ENCODE results near the gene DNPEP.
A peak's percentile ranks its signal among the peaks of the same experiment; 100 is the strongest.
"Not testable (repeated sequence)": the region's sequence is repeated elsewhere in the genome, so short reads cannot be mapped to it uniquely, and the experiment has no call there.

DNPEP gene

DNA sequence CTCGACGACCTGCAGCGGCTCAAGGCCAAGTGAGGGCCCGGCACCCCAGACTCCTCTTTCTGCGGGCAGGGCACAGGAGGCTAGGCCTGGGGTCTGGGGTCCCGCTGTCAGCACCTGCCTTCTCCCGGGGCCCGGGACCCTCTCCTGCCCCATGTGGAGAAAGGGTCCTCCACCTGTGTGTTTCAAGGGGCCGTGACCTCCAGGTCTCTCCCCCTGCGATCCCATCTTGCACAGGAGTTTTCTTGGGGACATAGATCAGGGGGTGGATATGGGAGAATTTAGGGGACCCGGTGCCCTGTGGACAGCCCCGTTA is 31.3 kb upstream of the DNPEP start:
- DNase-seq = no peak

DNA sequence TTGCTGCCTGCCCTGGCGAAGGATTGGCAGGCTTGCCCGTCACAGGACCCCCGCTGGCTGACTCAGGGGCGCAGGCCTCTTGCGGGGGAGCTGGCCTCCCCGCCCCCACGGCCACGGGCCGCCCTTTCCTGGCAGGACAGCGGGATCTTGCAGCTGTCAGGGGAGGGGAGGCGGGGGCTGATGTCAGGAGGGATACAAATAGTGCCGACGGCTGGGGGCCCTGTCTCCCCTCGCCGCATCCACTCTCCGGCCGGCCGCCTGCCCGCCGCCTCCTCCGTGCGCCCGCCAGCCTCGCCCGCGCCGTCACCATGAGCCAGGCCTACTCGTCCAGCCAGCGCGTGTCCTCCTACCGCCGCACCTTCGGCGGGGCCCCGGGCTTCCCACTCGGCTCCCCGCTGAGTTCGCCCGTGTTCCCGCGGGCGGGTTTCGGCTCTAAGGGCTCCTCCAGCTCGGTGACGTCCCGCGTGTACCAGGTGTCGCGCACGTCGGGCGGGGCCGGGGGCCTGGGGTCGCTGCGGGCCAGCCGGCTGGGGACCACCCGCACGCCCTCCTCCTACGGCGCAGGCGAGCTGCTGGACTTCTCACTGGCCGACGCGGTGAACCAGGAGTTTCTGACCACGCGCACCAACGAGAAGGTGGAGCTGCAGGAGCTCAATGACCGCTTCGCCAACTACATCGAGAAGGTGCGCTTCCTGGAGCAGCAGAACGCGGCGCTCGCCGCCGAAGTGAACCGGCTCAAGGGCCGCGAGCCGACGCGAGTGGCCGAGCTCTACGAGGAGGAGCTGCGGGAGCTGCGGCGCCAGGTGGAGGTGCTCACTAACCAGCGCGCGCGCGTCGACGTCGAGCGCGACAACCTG is 30.7 kb upstream of the DNPEP start, which contains the start of gene DES:
DES (plus strand) TSS at position 223 of the 857 bp plus-strand sequence; CDS start at position 309, 86 bp downstream.
- no peak for DNase-seq

DNA sequence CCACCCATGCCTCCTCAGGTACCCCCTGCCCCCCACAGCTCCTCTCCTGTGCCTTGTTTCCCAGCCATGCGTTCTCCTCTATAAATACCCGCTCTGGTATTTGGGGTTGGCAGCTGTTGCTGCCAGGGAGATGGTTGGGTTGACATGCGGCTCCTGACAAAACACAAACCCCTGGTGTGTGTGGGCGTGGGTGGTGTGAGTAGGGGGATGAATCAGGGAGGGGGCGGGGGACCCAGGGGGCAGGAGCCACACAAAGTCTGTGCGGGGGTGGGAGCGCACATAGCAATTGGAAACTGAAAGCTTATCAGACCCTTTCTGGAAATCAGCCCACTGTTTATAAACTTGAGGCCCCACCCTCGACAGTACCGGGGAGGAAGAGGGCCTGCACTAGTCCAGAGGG is 29.7 kb upstream of the DNPEP start:
- no peak for DNase-seq

DNA sequence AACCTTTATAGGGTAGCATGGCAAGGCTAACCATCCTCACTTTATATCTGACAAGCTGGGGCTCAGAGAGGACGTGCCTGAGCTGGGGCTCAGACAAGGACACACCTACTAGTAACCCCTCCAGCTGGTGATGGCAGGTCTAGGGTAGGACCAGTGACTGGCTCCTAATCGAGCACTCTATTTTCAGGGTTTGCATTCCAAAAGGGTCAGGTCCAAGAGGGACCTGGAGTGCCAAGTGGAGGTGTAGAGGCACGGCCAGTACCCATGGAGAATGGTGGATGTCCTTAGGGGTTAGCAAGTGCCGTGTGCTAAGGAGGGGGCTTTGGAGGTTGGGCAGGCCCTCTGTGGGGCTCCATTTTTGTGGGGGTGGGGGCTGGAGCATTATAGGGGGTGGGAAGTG is 29.2 kb upstream of the DNPEP start:
- DNase-seq = no peak

DNA sequence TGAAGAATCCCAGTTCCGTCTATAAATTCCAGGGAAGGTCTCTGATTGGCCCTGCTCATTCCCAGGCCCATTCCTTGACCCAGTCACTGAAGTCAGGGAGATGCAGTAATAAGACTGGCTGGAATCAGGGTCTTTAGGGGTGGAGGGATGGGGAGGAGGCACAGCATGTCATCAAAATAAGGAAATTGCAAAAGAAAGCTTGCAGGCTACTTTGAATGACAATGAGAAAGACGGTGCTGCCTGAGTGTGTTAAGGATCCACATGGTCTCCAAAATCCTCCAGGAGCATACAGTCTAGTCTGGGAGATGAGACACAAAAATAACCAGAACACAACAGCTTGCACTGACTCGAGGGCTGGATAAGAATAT is 28.5 kb upstream of the DNPEP start:
- DNase-seq = no peak

DNA sequence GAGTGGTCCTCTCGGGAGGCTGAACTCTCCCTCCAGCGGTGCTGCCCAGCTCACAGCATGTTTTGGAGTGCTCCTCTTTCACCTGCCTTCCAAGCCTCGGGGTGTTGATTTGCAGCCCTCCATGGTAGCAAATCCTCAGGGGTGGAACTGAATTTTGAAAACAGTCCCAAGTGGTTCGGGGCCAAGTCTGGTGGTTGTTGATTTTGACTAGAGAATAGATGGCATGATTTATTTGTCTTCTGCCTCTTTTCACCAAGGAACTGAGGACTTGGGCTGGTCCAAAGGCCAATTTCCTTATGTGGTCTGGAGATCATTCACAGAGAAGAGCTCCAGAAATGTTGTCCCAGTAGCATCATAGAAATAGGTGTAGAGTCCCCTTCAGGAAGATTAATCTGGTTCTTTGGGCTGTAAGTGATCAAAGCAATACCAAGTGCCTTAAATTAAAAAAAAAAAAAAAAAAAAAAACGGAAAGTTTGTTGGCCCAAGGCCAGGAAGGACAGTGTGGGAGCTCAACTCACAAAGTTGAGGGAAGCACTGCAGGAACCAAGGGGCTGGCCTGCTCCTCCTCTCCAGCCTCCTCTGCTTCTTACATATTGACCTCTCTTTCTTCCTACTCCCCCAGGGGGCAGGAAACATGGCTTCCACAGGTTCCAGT is 28.0 kb upstream of the DNPEP start:
- no peak for DNase-seq

DNA sequence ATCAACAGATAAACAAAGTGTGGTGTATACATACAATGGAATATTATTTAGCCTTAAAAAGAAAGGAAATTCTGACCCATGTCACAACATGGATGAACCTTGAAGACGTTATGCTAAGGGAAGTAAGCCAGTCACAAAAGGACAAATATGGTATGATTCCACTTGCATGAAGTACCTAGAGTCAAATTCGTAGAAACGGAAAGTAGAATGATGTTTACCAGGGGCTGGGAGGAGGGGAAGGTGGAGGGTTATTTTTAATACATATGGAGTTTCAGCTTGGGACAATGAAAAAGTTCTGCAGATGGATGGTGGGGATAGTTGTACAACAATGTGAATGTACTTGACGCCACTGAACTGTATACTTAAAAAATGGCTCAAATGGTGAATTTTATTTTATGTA is 27.1 kb upstream of the DNPEP start:
- DNase-seq = no peak

DNA sequence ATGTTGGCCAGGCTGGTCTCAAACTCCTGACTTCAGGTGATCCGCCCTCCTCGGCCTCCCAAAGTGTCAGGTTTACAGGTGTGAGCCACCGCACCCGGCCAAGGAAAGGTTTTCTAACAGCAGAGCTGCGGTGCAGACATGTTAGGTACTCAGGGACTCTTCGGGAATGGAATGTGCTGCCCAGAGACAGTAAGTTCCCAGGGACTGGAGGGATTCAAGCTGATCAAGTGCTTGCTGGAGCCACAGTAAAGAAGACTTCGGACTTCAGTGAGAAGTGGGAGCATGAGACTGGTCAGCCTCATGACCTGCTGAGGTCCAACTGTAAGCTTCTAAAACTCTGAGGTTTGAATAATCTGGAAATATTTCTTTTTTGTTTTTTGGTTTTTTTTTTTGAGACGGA is 22.7 kb upstream of the DNPEP start:
- DNase-seq = no peak

DNA sequence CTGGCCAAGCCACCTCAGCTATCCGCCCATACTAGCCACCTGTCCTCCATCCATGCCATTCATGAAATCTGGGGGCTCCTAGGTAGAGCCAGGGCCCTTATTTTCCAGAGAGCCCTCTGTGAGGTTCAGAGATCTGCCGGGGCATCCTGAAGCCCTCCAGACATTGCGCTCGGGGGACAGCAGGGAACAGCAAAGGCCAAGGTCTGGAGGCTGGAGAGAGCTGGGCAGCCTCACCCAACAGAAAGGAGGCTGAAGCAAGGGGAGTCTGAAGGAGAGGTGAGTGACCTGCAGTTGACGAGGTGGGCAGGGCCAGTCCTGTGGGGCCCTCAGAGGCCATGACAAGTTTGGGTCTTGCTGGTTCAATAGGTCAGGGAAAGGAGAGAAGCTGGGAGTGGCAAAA is 21.9 kb upstream of the DNPEP start:
- DNase-seq = no peak

DNA sequence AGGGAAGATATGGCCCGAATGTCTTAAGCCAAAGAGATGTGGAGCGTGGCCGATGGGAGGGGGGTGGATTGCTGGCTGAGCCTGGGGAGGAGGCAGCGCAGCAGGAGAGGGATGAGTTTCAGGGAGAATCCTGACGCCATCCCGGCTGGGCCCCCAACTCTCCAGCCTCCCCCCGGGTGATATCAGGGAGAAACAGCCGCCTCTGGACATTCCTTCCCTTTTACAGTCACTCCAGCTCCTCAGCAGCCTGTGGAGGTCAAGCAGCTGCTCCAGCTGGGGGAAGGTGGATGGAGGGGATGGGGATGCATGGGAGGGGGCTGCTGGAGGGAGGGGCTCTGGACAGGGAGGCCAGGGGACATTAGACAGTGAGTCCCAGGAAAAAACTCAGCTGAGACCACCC is 20.9 kb upstream of the DNPEP start:
- DNase-seq = no peak

DNA sequence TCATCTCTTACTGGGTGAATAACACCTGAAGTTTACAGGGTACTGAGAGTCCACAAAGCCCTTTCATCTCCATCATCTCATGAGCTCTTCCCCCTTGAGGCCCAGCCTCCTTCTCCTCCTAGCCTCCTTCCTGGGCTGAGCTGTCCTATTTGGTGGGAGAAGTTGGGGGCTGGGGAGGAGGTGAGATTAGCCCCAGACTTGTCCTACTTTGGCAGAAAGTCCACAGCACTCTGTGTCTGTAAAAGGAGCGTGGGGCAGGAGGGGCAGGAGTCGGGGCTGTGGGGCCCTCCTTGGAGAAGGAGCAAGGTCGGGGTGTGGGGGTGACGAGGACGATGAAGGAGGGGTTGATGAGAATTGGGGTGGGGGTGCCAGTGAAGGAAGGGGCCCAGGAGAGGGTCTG is 20.5 kb upstream of the DNPEP start:
- DNase-seq = no peak

DNA sequence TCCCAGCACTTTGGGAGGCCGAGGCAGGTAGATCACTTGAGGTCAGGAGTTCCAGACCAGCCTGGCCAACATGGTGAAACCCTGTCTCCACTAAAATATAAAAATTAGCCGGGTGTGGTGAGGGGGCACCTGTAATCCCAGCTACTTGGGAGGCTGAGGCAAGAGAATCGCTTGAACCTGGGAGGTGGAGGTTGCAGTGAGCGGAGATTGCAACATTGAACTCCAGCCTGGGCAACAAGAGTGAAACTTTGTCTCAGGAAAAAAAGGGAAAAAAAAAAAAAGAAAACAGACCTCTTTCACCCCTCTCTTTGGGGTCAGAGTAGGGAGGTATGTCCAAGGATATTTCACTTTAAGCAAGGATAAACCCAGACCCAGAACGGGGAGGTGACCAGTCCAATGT is 19.6 kb upstream of the DNPEP start:
- DNase-seq = not testable (repeated sequence)

DNA sequence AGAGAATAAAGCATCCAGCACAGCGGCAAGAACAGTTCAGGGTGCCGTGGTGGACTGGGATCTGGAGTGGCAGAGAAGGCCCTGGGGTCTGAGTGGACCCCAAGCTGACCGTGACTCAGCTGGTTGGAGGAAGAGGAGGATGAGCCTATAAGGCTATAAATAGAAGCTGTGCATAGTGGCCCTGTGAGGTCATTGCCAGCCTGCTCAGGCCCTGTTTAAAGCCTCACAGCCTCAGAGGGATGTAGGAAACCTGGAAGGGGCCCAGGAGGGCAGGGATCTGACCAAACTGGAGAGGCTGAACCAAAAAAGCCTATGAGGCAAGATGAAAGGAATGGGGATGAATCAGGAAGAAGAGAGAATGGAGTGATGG is 19.1 kb upstream of the DNPEP start:
- no peak for DNase-seq

DNA sequence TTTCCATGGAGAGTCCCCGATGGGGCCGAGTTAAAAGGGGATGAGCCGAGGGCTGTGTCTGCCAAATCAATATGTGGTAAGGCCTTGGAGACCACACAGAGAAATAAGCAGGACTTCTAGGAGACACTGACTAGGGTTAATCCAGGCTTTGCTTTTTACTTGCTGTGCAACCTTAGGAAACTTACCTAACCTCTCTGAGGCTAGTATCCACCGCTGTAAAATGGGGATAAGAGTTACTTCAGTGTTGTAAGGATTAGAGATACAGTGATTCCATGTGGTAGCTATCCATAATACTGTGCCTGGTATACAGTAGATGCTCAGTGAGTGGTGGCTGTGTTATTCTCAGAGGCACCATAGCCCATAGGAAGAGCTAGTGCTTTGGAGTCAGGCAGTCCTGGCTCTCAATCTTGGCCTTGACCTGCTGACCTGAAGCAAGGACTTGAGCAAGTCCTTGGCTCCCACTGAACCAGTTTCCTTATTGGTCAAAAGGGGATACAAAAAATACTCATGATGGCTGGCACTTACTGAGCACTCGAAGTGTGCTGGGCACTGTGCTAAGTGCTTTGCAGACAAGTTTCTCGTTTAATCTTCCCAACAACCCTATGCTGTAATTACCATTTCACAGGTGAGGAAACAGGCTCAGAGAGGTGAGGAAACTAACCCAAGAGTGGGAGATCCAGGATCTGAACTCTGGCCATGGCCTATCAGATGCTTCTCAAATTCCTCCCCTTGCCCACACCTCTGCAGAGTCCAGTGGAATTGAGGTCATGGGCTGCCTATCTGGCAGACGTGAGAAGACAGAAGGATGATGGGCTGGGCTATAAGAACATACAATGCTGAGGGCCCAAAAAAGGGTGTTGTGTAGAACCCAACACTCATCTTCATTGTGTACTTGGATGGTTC is 18.5 kb upstream of the DNPEP start:
- no peak for DNase-seq

DNA sequence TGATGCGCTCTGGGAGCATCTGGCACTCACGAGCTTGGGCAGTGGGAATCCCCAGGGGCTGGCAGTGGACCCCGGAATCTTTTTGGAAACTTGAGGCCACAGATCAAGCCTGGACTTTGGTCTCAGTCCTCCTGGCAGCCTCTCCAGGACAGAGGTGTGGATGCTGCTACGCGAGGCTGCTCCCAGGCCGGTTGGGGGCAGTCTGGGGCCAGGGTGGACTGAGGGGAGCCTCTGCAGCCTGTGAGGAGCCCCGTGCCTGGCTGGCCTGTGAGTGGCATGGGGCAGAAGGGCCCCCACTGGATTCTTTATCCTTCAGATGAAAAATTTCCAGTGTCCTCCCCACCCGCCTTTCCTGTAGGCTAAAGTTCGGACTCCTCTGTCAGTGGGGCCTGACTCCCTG is 17.7 kb upstream of the DNPEP start:
- DNase-seq = no peak

DNA sequence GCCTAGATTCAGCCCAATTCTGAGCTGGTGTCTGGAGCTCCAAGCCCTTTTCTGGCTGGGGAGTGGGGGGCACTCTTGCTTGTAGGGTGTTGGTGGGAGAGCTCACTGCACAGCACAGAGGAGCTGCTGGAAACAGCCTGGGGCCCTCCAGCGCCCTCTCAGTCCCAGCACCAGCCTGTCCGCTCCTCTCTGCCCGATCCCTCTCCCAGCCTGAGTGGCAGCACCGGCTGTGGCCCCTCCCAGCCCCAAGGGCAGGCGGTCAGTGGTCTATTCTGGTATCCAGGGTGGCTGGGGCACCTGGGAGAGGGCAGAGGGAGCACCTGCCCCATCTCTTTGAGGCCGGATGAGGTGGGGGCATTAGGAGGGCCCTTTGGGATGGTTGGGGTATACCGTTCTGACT is 17.2 kb upstream of the DNPEP start:
- no peak for DNase-seq

DNA sequence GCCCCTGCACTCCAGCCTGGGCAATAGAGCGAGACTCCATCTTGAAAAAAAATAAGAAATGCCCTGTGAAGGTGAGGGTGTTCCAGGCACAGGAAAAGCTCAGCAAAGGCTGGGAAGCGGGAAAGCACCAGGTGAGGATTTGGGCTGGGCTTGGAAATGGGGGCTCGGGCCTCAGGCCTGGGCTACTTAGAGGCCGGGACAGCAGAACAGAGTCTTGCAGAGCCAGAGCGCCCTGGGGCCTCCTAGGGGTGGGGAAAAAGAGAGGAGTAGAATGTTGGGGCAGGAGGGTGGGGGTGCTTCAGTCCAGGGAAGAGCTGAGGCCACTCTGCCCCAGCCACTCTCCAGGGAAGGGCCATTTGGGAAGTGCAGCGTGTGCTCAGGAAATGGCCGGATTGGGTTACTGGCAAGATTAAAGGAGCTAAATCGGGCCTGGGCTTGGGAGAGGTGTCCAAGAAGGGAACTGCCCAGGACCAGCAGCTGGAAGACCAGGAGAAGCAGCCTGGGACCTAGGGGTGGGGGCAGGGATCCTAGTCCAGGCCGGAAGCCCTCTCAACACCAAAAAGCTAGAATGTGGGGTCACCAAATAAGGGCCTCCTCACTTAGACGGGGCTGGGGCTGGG is 16.7 kb upstream of the DNPEP start:
- DNase-seq = no peak

DNA sequence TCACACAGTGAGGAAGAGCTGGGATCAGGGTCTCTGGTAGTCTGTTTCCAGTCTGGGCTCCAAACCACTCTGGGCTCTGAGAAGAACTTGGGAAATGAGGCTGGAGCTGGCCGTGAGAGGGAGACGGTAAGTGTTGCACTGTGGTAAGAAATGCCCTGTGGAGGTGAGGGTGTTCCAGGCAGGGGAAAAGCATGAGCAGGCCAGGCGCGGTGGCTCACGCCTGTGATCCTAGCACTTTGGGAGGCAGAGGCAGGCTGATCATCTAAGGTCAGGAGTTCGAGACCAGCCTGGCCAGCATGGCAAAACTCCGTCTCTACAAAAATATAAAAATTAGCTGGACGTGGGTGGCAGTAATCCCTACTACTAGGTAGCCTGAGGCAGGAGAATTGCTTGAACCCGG is 16.1 kb upstream of the DNPEP start:
- no peak for DNase-seq

DNA sequence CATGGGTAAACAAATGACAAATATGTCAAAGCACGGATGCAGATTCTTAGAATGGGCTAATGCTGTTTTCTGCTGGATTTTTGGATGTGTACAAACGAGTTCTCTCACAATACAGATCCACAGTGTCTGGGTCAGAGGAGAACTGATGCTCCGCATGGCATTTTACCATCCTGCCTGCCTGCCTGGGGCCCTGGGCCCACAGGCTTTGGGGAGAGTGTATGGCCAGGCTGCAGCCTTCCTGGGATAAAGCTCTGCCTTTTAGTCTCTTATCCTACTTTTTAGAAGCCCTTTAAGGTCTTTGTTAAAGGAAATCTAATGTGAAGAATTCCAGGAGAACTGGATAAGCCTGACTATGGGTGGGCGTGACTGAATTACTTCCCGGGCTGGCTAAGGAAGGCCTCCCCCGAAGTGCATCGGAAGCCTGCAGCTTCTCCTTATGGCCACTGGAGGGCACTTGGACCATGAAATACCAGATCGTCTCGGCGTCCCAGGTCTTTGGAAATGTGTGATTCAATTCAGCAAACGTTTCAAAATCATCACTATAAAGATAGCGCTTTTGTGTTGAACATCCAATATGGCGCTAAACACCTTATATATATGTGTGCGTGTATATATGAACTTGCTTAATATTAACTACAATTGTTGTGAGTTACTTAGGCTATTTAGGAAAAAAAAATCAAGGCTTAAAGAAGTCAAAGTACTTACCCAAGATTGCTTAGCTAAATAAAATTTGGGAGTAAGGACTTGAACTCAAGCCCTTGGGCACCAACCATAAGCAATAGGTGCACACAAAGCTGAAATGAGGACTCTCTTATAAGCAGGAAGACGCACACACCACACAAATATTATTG is 15.2 kb upstream of the DNPEP start:
- DNase-seq = peak; percentile 33

DNA sequence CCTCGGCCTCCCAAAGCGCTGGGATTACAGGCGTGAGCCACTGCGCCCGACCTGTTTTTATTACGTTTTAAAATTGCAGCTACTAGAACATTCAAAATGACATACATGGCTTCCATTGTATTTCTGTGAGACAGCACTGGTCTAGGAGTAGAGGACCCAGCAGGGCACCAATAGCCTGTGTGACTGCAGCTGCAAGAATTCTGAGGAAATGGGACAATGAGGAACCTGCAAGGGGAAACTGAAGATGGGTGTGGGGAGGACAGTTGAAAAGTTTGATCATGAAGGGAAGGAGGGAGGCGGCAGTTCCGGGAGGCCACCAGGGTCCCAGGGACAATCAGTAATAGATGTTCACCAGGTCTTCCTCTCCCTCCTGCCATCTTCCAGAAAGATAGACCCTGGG is 13.9 kb upstream of the DNPEP start:
- no peak for DNase-seq

DNA sequence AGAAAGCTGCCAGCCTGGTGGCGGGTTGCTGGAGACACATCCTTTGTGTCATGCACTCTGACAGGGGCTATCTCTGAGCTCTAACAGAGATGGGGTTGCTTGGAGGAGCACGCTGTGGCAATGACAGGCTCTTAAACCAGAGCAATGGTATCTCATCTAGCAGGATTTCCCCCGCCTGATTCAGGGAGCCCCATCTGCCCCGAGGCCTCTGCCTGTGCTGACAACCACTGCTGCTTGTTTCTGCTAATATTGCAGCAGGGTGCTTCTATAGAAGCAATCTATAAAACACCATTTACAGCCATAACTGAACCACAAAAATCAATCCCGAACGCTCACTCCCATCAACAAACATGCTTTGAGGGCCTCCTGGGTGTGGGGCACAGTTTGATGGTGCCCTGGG is 12.8 kb upstream of the DNPEP start:
- no peak for DNase-seq

DNA sequence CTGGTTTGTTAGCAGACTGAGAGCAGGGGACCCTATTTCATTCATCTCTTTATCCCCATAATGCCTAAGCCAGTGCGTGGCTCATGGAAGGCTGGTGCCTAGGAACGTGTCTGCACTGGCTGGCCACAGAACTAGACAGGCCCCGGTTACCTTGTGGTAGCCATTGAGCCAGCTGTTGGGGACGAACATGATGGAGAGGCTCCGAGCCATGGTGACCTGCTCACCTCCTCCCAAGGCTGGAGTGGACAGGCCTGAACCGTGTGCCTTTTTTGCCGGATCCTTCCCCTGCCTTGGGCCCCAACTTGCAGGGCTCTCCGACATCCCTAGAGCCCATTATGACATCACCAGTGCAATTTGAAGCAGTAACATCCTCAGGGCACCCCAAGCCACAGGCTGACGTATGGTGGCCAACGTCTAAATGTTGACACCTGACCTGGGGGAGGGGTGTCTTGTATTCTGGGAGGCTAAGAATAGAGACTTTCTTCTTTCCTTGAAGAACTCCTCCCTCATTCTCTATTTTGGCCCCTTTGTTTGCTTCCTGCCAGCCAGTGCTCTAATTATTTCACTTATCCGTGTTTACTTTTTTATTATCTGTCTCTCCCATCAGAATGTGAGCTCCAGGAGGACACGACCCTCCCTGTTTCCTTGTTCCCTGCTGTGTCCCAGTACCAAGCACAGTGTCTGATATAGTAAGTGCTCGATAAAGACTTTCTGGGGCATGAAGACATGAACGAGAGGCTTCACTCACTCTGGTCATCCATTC is 12.2 kb upstream of the DNPEP start:
- no peak for DNase-seq

Data from KG1 (cell line).